RWPE1 (cell line): ENCODE measurements around the gene G6PC3.
"Not testable (repeated sequence)": the region's sequence is repeated elsewhere in the genome, so short reads cannot be mapped to it uniquely, and the experiment has no call there.

Experiments used
- CTCF ChIA-PET: fragments of 350-600 bp; sonication (Branson Sonifier 250); formaldehyde crosslinking; extraction: SDS; loops from one replicate; lab custom pipeline; 2021; lab: Yijun Ruan, JAX
- POLR2A ChIA-PET: fragments of 400-600 bp; formaldehyde crosslinking; extraction: SDS; loops from one replicate; lab custom pipeline; 2020; ENCODE audit warnings: antibody characterized with exemption; ENCODE audit not compliant: low non-redundant PET; lab: Yijun Ruan, JAX
- DNase-seq: peaks from one replicate; pipeline ENCODE4 v3.0.0; 2012; ENCODE audit warnings: low spot score
- H3K27ac ChIP-seq: fragments of 450-650 bp; 2 replicates; pipeline ENCODE4 v1.5.1; 2017
- TF ChIP-seq, protein P1 (sequence below): fragments of 450-650 bp; conservative IDR thresholded peaks from 2 replicates; pipeline ENCODE4 v1.5.1; 2017; ENCODE audit warnings: low read depth, mild to moderate bottlenecking

The G6PC3 gene

GRCh38 chr17:44097110-44097958 is 26.8 kb downstream of the G6PC3 start:
- DNase-seq = no peak
- ChIA-PET POLR2A (no interaction called here), CTCF (interaction anchor here (2.2 kb wide), 1 partner anchor 18 kb away, joined by 8 read pairs; no protein-coding TSS in a partner anchor)
- TF ChIP-seq, protein P1, sequence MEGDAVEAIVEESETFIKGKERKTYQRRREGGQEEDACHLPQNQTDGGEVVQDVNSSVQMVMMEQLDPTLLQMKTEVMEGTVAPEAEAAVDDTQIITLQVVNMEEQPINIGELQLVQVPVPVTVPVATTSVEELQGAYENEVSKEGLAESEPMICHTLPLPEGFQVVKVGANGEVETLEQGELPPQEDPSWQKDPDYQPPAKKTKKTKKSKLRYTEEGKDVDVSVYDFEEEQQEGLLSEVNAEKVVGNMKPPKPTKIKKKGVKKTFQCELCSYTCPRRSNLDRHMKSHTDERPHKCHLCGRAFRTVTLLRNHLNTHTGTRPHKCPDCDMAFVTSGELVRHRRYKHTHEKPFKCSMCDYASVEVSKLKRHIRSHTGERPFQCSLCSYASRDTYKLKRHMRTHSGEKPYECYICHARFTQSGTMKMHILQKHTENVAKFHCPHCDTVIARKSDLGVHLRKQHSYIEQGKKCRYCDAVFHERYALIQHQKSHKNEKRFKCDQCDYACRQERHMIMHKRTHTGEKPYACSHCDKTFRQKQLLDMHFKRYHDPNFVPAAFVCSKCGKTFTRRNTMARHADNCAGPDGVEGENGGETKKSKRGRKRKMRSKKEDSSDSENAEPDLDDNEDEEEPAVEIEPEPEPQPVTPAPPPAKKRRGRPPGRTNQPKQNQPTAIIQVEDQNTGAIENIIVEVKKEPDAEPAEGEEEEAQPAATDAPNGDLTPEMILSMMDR = no peak
- peak overlapping the region; percentile 99 for H3K27ac ChIP-seq

DNA sequence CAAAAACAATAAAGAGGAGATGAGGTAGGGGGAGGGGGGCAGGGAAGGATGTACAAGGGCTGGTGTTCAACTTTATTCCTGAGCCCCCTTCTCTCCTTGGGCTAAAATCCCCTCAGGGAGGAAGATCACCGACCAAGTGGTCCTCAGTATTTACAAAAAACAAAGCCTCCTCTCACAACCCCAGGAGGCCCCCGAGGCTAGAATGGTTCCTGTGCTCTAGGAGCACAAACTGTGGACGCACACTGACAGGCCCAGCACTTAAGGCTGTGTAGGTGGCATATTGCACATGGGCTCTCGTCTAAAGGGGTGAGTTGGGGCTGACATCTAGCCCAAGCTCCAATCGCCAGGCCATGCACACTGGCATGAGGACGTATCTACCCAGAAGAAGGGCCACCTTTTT is 31.3 kb downstream of the G6PC3 start:
- 0 out of 2 replicates have a peak overlapping the region, but pooled peaks have one; percentile 7 for H3K27ac ChIP-seq
- POLR2A ChIA-PET, DNase-seq: not testable (repeated sequence)
- CTCF ChIA-PET = interaction anchor here (0.6 kb wide), 1 partner anchor 14 kb away, joined by 3 read pairs; no protein-coding TSS in a partner anchor

- H3K27ac ChIP-seq = peak overlapping the region; percentile 20; the same call in 1 of the 2 replicates
- TF ChIP-seq, protein P1 = no peak
- ChIA-PET CTCF (interaction anchor here (0.6 kb wide), 2 partner anchors 33 to 737 kb away, joined by 3 to 8 read pairs; no protein-coding TSS in a partner anchor), POLR2A (no interaction called here)
- DNase-seq = peak; percentile 42
Observed at GRCh38 chr17:44102849-44103622, 32.5 kb downstream of the G6PC3 start.

- ChIA-PET CTCF (no interaction called here), POLR2A (no interaction called here)
- TF ChIP-seq, protein P1 = no peak
- DNase-seq = no peak
- no peak overlapping the region for H3K27ac ChIP-seq
Observed at GRCh38 chr17:44105483-44105882, 34.9 kb downstream of the G6PC3 start.

DNA sequence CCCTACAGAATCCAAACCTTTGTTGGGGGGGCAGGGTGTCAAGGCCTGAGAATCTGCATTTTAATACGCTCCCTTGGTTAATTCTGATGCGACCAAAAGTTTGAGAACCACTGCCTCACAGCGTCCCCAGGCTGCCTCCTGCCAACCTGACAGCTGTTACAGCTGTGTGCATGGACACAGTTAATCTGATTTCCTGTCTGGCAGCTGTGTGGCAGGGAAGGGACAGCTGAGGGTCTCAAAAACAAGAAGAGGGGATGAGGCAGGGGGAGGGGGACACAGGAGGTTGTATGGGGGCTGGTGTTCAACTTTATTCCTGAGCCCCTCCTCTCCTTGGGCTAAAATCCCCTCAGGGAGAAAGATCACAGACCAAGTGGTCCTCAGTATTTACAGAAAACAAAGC is 35.4 kb downstream of the G6PC3 start:
- no peak overlapping the region for H3K27ac ChIP-seq
- TF ChIP-seq, protein P1 = no peak
- CTCF ChIA-PET = interaction anchor here (1.3 kb wide), 1 partner anchor 10 kb away, joined by 3 read pairs; no protein-coding TSS in a partner anchor
- no peak for DNase-seq
- POLR2A ChIA-PET = no interaction called here

DNA sequence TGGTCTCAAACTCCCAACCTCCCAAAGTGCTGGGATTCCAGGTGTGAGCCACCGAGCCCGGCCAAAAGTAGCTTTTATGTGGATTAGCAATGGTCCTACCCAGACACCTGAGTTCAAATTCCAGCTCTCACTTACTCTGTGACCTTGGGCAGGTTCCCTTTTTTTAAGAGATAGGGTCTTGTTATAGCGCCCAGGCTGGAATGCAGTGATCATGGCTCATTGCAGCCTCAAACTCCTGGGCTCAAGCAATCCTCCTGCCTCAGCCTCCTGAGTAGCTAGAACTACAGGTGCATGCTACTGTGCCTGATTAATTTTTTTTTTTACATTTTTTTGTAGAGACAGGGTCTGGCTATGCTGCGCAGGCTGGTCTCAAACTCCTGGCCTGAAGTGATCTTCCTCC is 36.3 kb downstream of the G6PC3 start:
- DNase-seq = no peak
- POLR2A ChIA-PET = no interaction called here
- H3K27ac ChIP-seq = no peak overlapping the region
- CTCF ChIA-PET = interaction anchor here (1.0 to 1.3 kb wide), 2 partner anchors 9 to 16 kb away, joined by 3 read pairs; no protein-coding TSS in a partner anchor
- TF ChIP-seq, protein P1 = no peak
